Bronchus fibroblast of lung (primary cell): ENCODE measurements around the gene KLRC4. TPM values are rescaled to one million over a fixed set of nuclear protein-coding genes. Genes with fewer than 3 reads are reported as not detected.

ENCODE experiments used
- total RNA-seq: library from RNA; depleted of rRNA; stranded (reverse); fragments of >200 nt; gene quantifications from 2 replicates; pipeline ENCODE4 v1.2.3, GENCODE V29; 2015

KLRC4 gene, protein sequence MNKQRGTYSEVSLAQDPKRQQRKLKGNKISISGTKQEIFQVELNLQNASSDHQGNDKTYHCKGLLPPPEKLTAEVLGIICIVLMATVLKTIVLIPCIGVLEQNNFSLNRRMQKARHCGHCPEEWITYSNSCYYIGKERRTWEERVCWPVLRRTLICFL
- not detected in 2 replicates for total RNA-seq

DNA sequence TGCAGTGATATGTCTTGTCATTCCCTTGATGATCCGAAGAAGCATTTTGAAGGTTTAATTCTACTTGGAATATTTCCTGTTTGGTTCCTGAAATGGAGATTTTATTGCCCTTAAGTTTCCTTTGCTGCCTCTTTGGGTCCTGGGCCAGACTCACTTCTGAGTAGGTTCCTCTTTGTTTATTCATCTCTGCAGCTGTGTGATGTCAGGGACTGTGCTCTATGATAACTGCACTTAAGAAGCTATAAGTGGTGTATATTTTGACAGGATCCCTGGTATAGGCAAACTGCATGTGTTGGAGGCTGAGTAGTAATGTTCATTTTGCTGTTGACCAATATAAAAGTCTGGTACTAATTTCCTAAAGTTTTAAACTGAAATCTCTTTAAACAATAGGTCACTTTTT, at the start of gene KLRC4:
Gene KLRC4, minus strand, starts transcription at position 366 of the 400 bp plus-strand sequence. Its CDS starts 182 bp downstream, at position 184.

DNA sequence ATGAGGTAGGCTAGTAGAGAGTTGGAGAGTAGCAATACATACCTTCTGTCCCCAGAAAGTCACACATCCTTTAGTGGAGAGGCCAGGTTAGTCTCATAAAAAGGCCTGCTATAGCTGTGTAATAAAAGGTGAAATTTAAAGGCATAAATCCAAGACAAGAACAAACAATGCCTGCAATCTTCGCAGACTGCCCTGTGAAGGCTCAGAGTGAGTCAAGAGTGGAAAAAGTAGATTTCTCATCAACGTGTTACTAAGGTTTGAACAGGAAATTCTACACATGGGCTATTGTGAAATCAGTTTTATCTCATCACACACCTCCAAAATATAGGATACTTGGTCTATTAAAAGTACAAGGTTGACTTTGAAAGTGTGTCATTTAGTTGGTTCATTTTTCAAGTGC, 43.6 kb upstream of the KLRC4 start, which contains the start of gene KLRC1:
Gene KLRC1, minus strand, starts transcription at position 222 of the 400 bp plus-strand sequence. CDS start 2,221 bp downstream, outside the sequence.

DNA sequence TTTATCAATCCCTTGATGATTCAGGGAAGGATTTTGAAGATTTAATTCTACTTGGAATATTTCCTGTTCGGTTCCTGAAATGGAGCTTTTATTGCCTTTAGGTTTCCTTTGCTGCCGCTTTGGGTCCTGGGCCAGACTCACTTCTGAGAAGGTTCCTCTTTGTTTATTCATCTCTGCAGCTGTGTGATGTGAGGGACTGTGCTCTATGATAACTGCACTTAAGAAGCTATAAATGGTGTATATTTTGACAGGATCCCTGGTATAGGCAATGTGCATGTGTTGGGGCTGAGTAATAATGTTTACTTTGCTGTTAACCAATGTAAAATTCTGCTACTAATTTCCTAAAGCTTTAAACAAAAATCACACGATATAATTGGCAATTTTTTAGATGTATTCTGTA, 26.3 kb upstream of the KLRC4 start, which contains the start of gene KLRC2:
Gene KLRC2, minus strand, starts transcription at position 195 of the 400 bp plus-strand sequence. Its CDS starts 24 bp downstream, at position 171.

DNA sequence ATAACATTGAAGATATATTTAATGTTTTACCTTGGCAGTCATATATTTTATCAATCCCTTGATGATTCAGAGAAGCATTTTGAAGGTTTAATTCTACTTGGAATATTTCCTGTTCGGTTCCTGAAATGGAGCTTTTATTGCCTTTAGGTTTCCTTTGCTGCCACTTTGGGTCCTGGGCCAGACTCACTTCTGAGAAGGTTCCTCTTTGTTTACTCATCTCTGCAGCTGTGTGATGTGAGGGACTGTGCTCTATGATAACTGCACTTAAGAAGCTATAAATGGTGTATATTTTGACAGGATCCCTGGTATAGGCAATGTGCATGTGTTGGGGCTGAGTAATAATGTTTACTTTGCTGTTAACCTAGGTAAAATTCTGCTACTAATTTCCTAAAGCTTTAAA, 10.8 kb upstream of the KLRC4 start, which contains the start of gene KLRC3:
Gene KLRC3, minus strand, starts transcription at position 262 of the 400 bp plus-strand sequence. Its CDS starts 45 bp downstream, at position 217.

DNA sequence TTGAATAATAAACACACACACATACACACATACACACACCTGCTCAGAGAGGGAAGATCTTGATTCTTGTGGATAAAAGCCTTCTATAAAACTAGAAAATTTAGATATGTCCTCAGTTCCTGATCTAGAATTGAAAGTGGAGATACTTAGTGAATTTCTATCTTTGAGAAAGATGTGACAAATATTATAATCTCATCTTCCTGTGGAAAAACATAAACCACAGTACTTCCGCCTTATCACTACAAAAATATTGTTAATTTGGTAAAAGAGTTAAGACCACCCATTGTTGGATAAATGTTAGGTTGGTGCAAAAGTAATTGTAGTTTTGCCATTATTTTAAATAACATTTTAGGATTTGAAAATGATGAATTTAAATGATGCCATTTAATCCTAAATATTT, 19.7 kb downstream of the KLRC4 start, which contains the start of gene KLRK1:
Gene KLRK1, minus strand, starts transcription at position 138 of the 400 bp plus-strand sequence. CDS start 1,231 bp downstream, outside the sequence.

Other genes with a start within 250 kb of the KLRC4 start
- 1.0 and 1.8 TPM in 2 replicates for gene OLR1, start 237.6 kb downstream of the KLRC4 start, total RNA-seq
- gene TMEM52B, start 230.7 kb downstream of the KLRC4 start, total RNA-seq = 1.6 and 2.5 TPM in 2 replicates
- gene GABARAPL1, start 196.9 kb downstream of the KLRC4 start, total RNA-seq = 24.4 and 25.1 TPM in 2 replicates
- gene KLRD1, start 101.9 kb downstream of the KLRC4 start, total RNA-seq = not detected in 2 replicates
- not detected in 2 replicates for gene KLRK1, start 19.7 kb downstream of the KLRC4 start, total RNA-seq
- not detected in 2 replicates for gene KLRC3, start 10.8 kb upstream of the KLRC4 start, total RNA-seq
- not detected in 2 replicates for gene KLRC2, start 26.3 kb upstream of the KLRC4 start, total RNA-seq
- not detected in 2 replicates for gene KLRC1, start 43.6 kb upstream of the KLRC4 start, total RNA-seq
- 0.30 and 0.50 TPM in 2 replicates for gene EIF2S3B, start 96.1 kb upstream of the KLRC4 start, total RNA-seq
- gene MAGOHB, start 203.9 kb upstream of the KLRC4 start, total RNA-seq = 21.1 and 26.1 TPM in 2 replicates